HG03095 (cell line): Measurements from ENCODE around the gene ENOX2.

Experiments used
- ATAC-seq: cut with Tn5 transposase; IDR thresholded peaks from one replicate; pipeline ENCODE4 v1.9.1; 2021; ENCODE audit warnings: moderate library complexity; ENCODE audit not compliant: unreplicated experiment

Gene ENOX2

GRCh38 chrX:130885508-130885907 is 17.5 kb downstream of the ENOX2 start:
- ATAC-seq, result no peak

- no peak for ATAC-seq
Measured at GRCh38 chrX:130884627-130885026, 18.4 kb downstream of the ENOX2 start.

GRCh38 chrX:130879869-130880268 is 23.1 kb downstream of the ENOX2 start:
- no peak for ATAC-seq

GRCh38 chrX:130878350-130879341 is 24.4 kb downstream of the ENOX2 start:
- ATAC-seq, result no peak

- ATAC-seq, result no peak
Measured at GRCh38 chrX:130877892-130878341, 25.1 kb downstream of the ENOX2 start.

- no peak for ATAC-seq
Measured at GRCh38 chrX:130876226-130876625, 26.8 kb downstream of the ENOX2 start.

- ATAC-seq, result no peak
Measured at GRCh38 chrX:130874751-130875150, 28.3 kb downstream of the ENOX2 start.

- ATAC-seq, result no peak
Measured at GRCh38 chrX:130869239-130869638, 33.8 kb downstream of the ENOX2 start.

GRCh38 chrX:130861462-130861861 is 41.5 kb downstream of the ENOX2 start:
- ATAC-seq, result no peak

- ATAC-seq, result peak; percentile 90
Measured at GRCh38 chrX:130857207-130857606, 45.8 kb downstream of the ENOX2 start.

GRCh38 chrX:130851569-130851968 is 51.4 kb downstream of the ENOX2 start:
- ATAC-seq, result no peak

- ATAC-seq, result peak; percentile 63
Measured at GRCh38 chrX:130848763-130849162, 54.2 kb downstream of the ENOX2 start.

- ATAC-seq, result no peak
Measured at GRCh38 chrX:130846746-130847145, 56.3 kb downstream of the ENOX2 start.

GRCh38 chrX:130841776-130842175 is 61.2 kb downstream of the ENOX2 start:
- ATAC-seq, result no peak

- no peak for ATAC-seq
Measured at GRCh38 chrX:130840345-130840744, 62.7 kb downstream of the ENOX2 start.

- no peak for ATAC-seq
Measured at GRCh38 chrX:130836447-130836846, 66.6 kb downstream of the ENOX2 start.

GRCh38 chrX:130834830-130835229 is 68.2 kb downstream of the ENOX2 start:
- no peak for ATAC-seq

GRCh38 chrX:130834149-130834548 is 68.9 kb downstream of the ENOX2 start:
- no peak for ATAC-seq

GRCh38 chrX:130831347-130831722 is 71.7 kb downstream of the ENOX2 start:
- ATAC-seq, result no peak

GRCh38 chrX:130830599-130831346 is 72.2 kb downstream of the ENOX2 start:
- no peak for ATAC-seq

GRCh38 chrX:130829526-130830515 is 73.2 kb downstream of the ENOX2 start:
- no peak for ATAC-seq
